GM08714 (cell line): Measurements from ENCODE around the gene DIO1.

Experiments
- H3K4me3 ChIP-seq: fragments of 200-500 bp; sonication (Bioruptor generic); 2 replicates; pipeline ENCODE4 v1.5.1; 2014; ENCODE audit warnings: mild to moderate bottlenecking, low read length, inconsistent platforms
- ZNF274 ChIP-seq: IDR thresholded peaks from 2 replicates; pipeline ENCODE4 v1.6.1; 2012; ENCODE audit warnings: mild to moderate bottlenecking, low read depth, low read length

DIO1 gene

GRCh38 chr1:53909946-53910345 is 16.0 kb downstream of the DIO1 start:
- no peak overlapping the region for H3K4me3 ChIP-seq
- no peak for TF ChIP-seq ZNF274

GRCh38 chr1:53911442-53911841 is 17.5 kb downstream of the DIO1 start:
- no peak for TF ChIP-seq ZNF274
- no peak overlapping the region for H3K4me3 ChIP-seq

GRCh38 chr1:53913352-53914033 is 19.5 kb downstream of the DIO1 start:
- TF ChIP-seq ZNF274 = no peak

GRCh38 chr1:53918343-53918742 is 24.4 kb downstream of the DIO1 start:
- H3K4me3 ChIP-seq = no peak overlapping the region
- no peak for TF ChIP-seq ZNF274

More at GRCh38 chr1:53913352-53914033, 19.5 kb downstream of the DIO1 start:
- no peak overlapping the region for H3K4me3 ChIP-seq

GRCh38 chr1:53919675-53920066 is 25.7 kb downstream of the DIO1 start:
- H3K4me3 ChIP-seq = no peak overlapping the region
- TF ChIP-seq ZNF274 = no peak

- no peak for TF ChIP-seq ZNF274
- no peak overlapping the region for H3K4me3 ChIP-seq
Observed at GRCh38 chr1:53927376-53927881, 33.4 kb downstream of the DIO1 start.

- no peak for TF ChIP-seq ZNF274
- H3K4me3 ChIP-seq = no peak overlapping the region
Observed at GRCh38 chr1:53929246-53929960, 35.4 kb downstream of the DIO1 start.

- TF ChIP-seq ZNF274 = no peak
- no peak overlapping the region for H3K4me3 ChIP-seq
Observed at GRCh38 chr1:53930932-53931331, 36.9 kb downstream of the DIO1 start.

GRCh38 chr1:53931523-53931922 is 37.5 kb downstream of the DIO1 start:
- no peak overlapping the region for H3K4me3 ChIP-seq
- no peak for TF ChIP-seq ZNF274

- H3K4me3 ChIP-seq = no peak overlapping the region
- no peak for TF ChIP-seq ZNF274
Observed at GRCh38 chr1:53934170-53934765, 40.3 kb downstream of the DIO1 start.

GRCh38 chr1:53936430-53936829 is 42.4 kb downstream of the DIO1 start:
- TF ChIP-seq ZNF274 = no peak
- no peak overlapping the region for H3K4me3 ChIP-seq

- no peak overlapping the region for H3K4me3 ChIP-seq
- no peak for TF ChIP-seq ZNF274
Observed at GRCh38 chr1:53938136-53938830, 44.3 kb downstream of the DIO1 start.

GRCh38 chr1:53942127-53942957 is 48.4 kb downstream of the DIO1 start:
- TF ChIP-seq ZNF274 = no peak
- no peak overlapping the region for H3K4me3 ChIP-seq

GRCh38 chr1:53943090-53943489 is 49.1 kb downstream of the DIO1 start:
- no peak for TF ChIP-seq ZNF274
- no peak overlapping the region for H3K4me3 ChIP-seq
